Prostate gland (tissue), 2 donors: Measurements from ENCODE around the gene SPSB4. TPM values are rescaled to one million over a fixed set of nuclear protein-coding genes. Genes with fewer than 3 reads are reported as not detected.
A peak's percentile ranks its signal among the peaks of the same experiment; 100 is the strongest.

Experiments
- DNase-seq: peaks from one replicate; pipeline ENCODE4 v3.0.0-alpha.2; 2019; ENCODE audit warnings: low spot score
- H3K27ac ChIP-seq, 2 donors: fragments of 200-600 bp; sonication (generic); 2 replicates each; pipeline ENCODE4 v1.5.1; 2017 to 2019
- H3K27me3 ChIP-seq: fragments of 200-600 bp; sonication (generic); replicated peaks from 2 replicates; pipeline ENCODE4 v1.5.1; 2019; ENCODE audit not compliant: insufficient read depth
- H3K36me3 ChIP-seq, 2 donors: fragments of 200-600 bp; sonication (generic); 1 replicate in 1 of 2; 2 replicates in 1 of 2; pipeline versions ENCODE4 v1.5.1 to v1.8.1; 2017 to 2019
- H3K4me1 ChIP-seq: fragments of 200-600 bp; sonication (generic); replicated peaks from 2 replicates; pipeline ENCODE4 v1.5.1; 2019
- H3K4me3 ChIP-seq, 2 donors: fragments of 200-600 bp; sonication (generic); 2 replicates each; pipeline ENCODE4 v1.5.1; 2017 to 2019
- H3K9me3 ChIP-seq: fragments of 200-600 bp; sonication (generic); 2 replicates; pipeline ENCODE4 v1.5.1; 2017
- CTCF ChIP-seq, 4 experiments: fragments of 200-600 bp in 2 of 4; fragments of 450-650 bp in 2 of 4; sonication (generic) in 2 of 4; IDR thresholded peaks; 1 replicate in 3 of 4; 2 replicates in 1 of 4; pipeline ENCODE4 v1.5.1; 2016 to 2019; ENCODE audit warnings: antibody characterized with exemption in 4 of 4, mild to moderate bottlenecking in 2 of 4, moderate library complexity in 2 of 4
- POLR2A ChIP-seq: fragments of 450-650 bp; IDR thresholded peaks from one replicate; pipeline ENCODE4 v1.6.1; 2016; ENCODE audit warnings: antibody characterized with exemption, mild to moderate bottlenecking
- POLR2AphosphoS5 ChIP-seq: sonication (generic); formaldehyde crosslinking; IDR thresholded peaks from one replicate; pipeline ENCODE4 v1.6.1; 2017; ENCODE audit warnings: antibody characterized with exemption
- WGBS: methylation state at CpG from one replicate; pipeline ENCODE4 v1.1.5; 2018; 5-methylcytosine and 5-hydroxymethylcytosine counted together
- intact Hi-C: fragments of 100-400 bp; cut with DNase I; formaldehyde crosslinking; loops from one replicate; pipeline ENCODE4 v1.14.2; 2022
- total RNA-seq, 2 donors: library from RNA; depleted of rRNA; stranded (reverse); fragments of >200 nt; gene quantifications; one replicate each; pipeline ENCODE4 v1.1.0, GENCODE V29; 2016

SPSB4 gene
- total RNA-seq, 2 donors from 2014 or later = 1.0 TPM; not detected in 1

DNA sequence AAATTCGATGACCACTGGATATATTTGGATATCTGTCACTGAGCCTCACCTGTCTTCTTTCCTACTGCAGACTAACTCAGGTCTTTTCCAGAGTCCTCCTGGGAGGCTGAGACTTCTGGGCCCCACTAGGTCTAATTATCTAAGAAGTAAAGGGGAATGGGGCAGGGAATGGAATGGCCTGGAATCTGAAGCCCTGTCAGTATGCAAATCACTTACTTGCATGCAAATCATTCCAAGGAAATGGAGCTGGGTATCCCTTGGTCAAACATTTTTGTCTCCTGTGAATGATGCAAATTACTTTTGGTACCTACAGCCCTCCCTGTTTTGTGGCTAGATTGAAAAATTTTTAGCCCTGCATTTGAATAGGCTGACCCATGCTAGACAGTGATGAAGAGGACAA lies 5.3 kb upstream of the SPSB4 start:
- H3K27ac ChIP-seq = no peak overlapping the region
- intact Hi-C loops = no loop called here
- H3K9me3 ChIP-seq = no peaks in the 10 kb centered on the region
- no peaks in the 10 kb centered on the region for H3K4me1 ChIP-seq
- no peak overlapping the region for H3K4me3 ChIP-seq
- no peaks in the 10 kb centered on the region for H3K27me3 ChIP-seq
- no peak for TF ChIP-seq POLR2A
- no peak for TF ChIP-seq POLR2AphosphoS5
- TF ChIP-seq CTCF (IDR thresholded peaks at IDR 0.05) = no peak
- no peaks in the 10 kb centered on the region for H3K36me3 ChIP-seq
- DNase-seq = no peak
- 90% methylated on average over 1 of the region's 1 CpG for WGBS

GRCh38 chr3:141047168-141047567 lies 4.0 kb upstream of the SPSB4 start:
- Histone ChIP-seq H3K9me3 (no peaks in the 10 kb centered on the region), H3K27ac (no peak overlapping the region), H3K4me1 (peaks cover 6% of the 10 kb centered on the region), H3K4me3 (no peak overlapping the region), H3K27me3 (peaks cover 7% of the 10 kb centered on the region), H3K36me3 (no peaks in the 10 kb centered on the region)
- DNase-seq = no peak
- no peak for TF ChIP-seq POLR2A
- no peak for TF ChIP-seq CTCF (IDR thresholded peaks at IDR 0.05)
- TF ChIP-seq POLR2AphosphoS5 = no peak
- intact Hi-C loops = no loop called here
- WGBS = 84% methylated on average over 1 of the region's 1 CpG

DNA sequence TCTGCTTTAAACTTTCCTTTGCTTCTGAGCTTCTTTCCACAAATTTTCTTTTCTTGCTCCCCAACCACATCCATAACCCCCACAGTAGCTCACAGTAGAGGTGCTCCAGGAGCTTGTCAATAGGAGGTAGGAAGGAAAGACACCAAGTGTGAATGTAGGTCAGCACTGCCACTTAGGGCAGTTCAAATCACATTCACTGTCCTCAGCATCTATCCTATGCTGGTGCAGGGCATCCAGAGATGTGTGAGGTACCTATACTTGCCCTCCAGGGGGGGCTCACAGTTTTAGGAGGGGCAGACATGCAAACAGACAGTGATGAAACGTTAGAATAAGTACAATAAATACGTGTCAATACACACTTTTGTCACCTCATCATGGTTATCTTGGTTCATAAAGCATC lies 1.5 kb upstream of the SPSB4 start:
- TF ChIP-seq POLR2AphosphoS5 (no peak), POLR2A (no peak), CTCF (IDR thresholded peaks at IDR 0.05) (no peak)
- no peaks in the 10 kb centered on the region for H3K9me3 ChIP-seq
- H3K4me1 ChIP-seq = peaks cover 6% of the 10 kb centered on the region
- 76% methylated on average over 2 of the region's 2 CpGs for WGBS
- intact Hi-C loops = loop anchor here (2.0 kb wide), 1 partner anchor 55 kb away; no protein-coding TSS in a partner anchor
- peaks cover 7% of the 10 kb centered on the region for H3K27me3 ChIP-seq
- H3K36me3 ChIP-seq = no peaks in the 10 kb centered on the region
- H3K27ac ChIP-seq = no peak overlapping the region
- no peak overlapping the region for H3K4me3 ChIP-seq
- no peak for DNase-seq

DNA sequence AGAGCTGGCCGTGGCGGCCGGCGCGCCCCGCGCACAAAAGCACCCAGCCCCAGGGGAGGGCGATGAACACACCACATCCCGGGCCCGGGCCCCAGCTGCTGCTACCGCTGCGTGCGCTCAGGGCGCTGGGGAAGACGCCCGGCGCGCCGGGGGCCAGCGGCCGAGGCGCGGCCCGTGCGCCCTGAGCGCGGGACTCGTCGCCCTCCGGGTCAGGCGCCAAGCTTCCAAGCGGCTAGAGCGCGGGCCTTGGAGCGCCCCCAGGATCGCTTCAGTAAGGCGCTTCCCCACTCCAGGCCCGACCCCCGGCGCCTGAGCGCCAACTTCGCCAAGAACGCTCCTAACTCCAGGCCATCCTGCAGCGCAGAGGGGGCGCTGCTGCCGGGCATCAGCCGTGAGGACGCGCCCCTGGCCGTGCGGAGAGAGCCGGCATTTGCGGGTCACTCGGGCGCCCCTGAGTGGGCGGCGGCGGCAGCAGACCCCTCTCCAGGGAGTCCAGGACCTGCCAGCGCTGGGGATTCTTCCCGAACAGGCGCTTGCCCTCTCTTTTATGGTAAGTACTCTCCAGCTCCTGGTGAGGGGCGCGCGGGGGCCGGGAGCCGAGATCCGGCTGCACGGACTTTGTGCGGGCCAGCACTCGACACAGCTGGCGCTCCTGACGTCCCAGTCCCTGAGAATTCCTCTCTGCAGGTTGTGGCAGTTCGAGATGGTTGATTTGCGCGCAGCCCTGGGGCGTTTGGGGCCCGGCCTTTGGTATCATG lies 475 bp downstream of the SPSB4 start:
- intact Hi-C loops = loop anchor here (2.0 kb wide), 1 partner anchor 53 kb away; no protein-coding TSS in a partner anchor

More for the DNA sequence above, 475 bp downstream of the SPSB4 start:
- peak overlapping the region; percentile 12 to 21 for H3K4me3 ChIP-seq
- H3K27me3 ChIP-seq = peaks cover 7% of the 10 kb centered on the region
- no peak for TF ChIP-seq POLR2AphosphoS5
- TF ChIP-seq POLR2A = no peak
- no peak for TF ChIP-seq CTCF (IDR thresholded peaks at IDR 0.05)
- H3K9me3 ChIP-seq = no peaks in the 10 kb centered on the region
- DNase-seq = no peak
- H3K4me1 ChIP-seq = peaks cover 6% of the 10 kb centered on the region
- 2% methylated on average over 64 of the region's 77 CpGs for WGBS
- no peak overlapping the region for H3K27ac ChIP-seq
- no peaks in the 10 kb centered on the region for H3K36me3 ChIP-seq
